Fibroblast of skin of left quadriceps (primary cell): ENCODE measurements around the gene GLA.

Experiments
- DNase-seq, 2 experiments: peaks; one replicate each; pipeline ENCODE4 v3.0.0-alpha.2; 2013; ENCODE audit warnings: low read depth in 2 of 2

GLA gene

GRCh38 chrX:101407748-101408531 lies at the start of gene GLA, which contains the start of gene HNRNPH2:
TSS of gene GLA (minus strand) at chrX:101407925. CDS start at chrX:101407903, 22 bp downstream.
TSS of gene HNRNPH2 (plus strand) at chrX:101408222. CDS start at chrX:101411989, 3,767 bp downstream.
- peak; percentile 95 to 96 for DNase-seq

- DNase-seq = no peak
These were observed 44.3 kb upstream of the GLA start for GRCh38 chrX:101452056-101452455.

- DNase-seq = no peak
These were observed 43.2 kb upstream of the GLA start for GRCh38 chrX:101450961-101451360.

GRCh38 chrX:101450085-101450484 lies 42.4 kb upstream of the GLA start:
- no peak for DNase-seq

- no peak for DNase-seq
These were observed 41.6 kb upstream of the GLA start for GRCh38 chrX:101449279-101449678.

GRCh38 chrX:101442085-101442484 lies 34.4 kb upstream of the GLA start:
- DNase-seq = no peak

- DNase-seq = peak in 1 of 2 experiments; percentile 31
These were observed 22.8 kb upstream of the GLA start for GRCh38 chrX:101430457-101431078.

- DNase-seq = peak; percentile 40 to 42
These were observed 22.2 kb upstream of the GLA start for GRCh38 chrX:101429934-101430333.

GRCh38 chrX:101427954-101428353 lies 20.2 kb upstream of the GLA start:
- no peak for DNase-seq

- DNase-seq = no peak
These were observed 11.8 kb upstream of the GLA start for GRCh38 chrX:101419489-101419888.

GRCh38 chrX:101417981-101418841 lies 10.5 kb upstream of the GLA start:
- no peak for DNase-seq

GRCh38 chrX:101417190-101417589 lies 9.5 kb upstream of the GLA start:
- DNase-seq = no peak

- no peak for DNase-seq
These were observed 9.0 kb upstream of the GLA start for GRCh38 chrX:101416691-101417090.

- DNase-seq = peak; percentile 40 to 54
These were observed 7.7 kb upstream of the GLA start for GRCh38 chrX:101415180-101416145.

- no peak for DNase-seq
These were observed 4.3 kb upstream of the GLA start for GRCh38 chrX:101411984-101412383.

GRCh38 chrX:101410461-101410860 lies 2.7 kb upstream of the GLA start:
- DNase-seq = no peak

GRCh38 chrX:101409043-101409442 lies 1.3 kb upstream of the GLA start:
- DNase-seq = no peak

GRCh38 chrX:101408532-101408841 lies 762 bp upstream of the GLA start:
- no peak for DNase-seq

GRCh38 chrX:101407167-101407747 lies 468 bp downstream of the GLA start:
- DNase-seq = no peak

- no peak for DNase-seq
These were observed 7.9 kb downstream of the GLA start for GRCh38 chrX:101399825-101400224.

- DNase-seq = no peak
These were observed 9.0 kb downstream of the GLA start for GRCh38 chrX:101398694-101399093.
